ENCODE measurements around the gene CBR4.

DNA sequence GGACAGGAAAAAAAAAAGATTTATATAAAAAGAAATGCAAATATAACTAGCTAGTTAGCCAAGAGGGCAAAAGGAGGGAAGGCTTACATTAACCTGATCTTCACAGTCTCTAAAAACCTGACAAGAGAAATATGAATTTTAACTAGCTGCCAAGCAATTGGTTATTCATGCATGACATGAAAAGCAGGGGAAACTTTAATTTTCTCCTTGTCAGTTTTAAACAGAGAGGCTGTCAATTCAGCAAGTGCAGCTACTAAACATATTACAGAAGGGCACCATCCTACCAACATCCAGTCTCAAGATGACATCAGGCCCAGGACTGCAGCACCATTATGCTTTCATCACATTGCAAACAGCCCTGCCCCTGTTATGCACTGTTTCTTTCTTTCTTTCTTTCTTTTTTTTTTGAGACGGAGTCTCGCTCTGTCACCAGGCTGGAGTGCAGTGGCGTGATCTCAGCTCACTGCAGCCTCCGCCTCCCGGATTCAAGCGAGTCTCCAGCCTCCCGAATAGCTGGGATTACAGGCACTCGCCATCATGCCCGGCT is 38.9 kb upstream of the CBR4 start:
- TF ChIP-seq, protein P1, sequence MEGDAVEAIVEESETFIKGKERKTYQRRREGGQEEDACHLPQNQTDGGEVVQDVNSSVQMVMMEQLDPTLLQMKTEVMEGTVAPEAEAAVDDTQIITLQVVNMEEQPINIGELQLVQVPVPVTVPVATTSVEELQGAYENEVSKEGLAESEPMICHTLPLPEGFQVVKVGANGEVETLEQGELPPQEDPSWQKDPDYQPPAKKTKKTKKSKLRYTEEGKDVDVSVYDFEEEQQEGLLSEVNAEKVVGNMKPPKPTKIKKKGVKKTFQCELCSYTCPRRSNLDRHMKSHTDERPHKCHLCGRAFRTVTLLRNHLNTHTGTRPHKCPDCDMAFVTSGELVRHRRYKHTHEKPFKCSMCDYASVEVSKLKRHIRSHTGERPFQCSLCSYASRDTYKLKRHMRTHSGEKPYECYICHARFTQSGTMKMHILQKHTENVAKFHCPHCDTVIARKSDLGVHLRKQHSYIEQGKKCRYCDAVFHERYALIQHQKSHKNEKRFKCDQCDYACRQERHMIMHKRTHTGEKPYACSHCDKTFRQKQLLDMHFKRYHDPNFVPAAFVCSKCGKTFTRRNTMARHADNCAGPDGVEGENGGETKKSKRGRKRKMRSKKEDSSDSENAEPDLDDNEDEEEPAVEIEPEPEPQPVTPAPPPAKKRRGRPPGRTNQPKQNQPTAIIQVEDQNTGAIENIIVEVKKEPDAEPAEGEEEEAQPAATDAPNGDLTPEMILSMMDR (conservative IDR thresholded peaks at IDR 0.05): no peak
- TF ChIP-seq ZFX (IDR thresholded peaks at IDR 0.05): no peak

Measured in C4-2B (cell line).